SU-DHL-6 (cell line): ENCODE results near the gene ACRV1.

Experiments used
- CTCF ChIP-seq: fragments of 200-600 bp; sonication (generic); IDR thresholded peaks from one replicate; pipeline ENCODE4 v1.5.1; 2017; ENCODE audit warnings: antibody characterized with exemption, mild to moderate bottlenecking, low read length, moderate library complexity; ENCODE audit not compliant: insufficient read depth, poor library complexity, severe bottlenecking
- EZH2phosphoT487 ChIP-seq: fragments of 200-600 bp; sonication (generic), shearing (Covaris generic); conservative IDR thresholded peaks from 2 replicates; pipeline ENCODE4 v1.6.1; 2018; ENCODE audit warnings: mild to moderate bottlenecking, antibody characterized with exemption, low read length, moderate library complexity, mixed read lengths

- TF ChIP-seq CTCF (no peak), EZH2phosphoT487 (no peak)
These were observed 48.3 kb upstream of the ACRV1 start for GRCh38 chr11:125728969-125729368.
